GM18909 (cell line): ENCODE results near the gene MTMR4.
"Not testable (repeated sequence)": the region's sequence is repeated elsewhere in the genome, so short reads cannot be mapped to it uniquely, and the experiment has no call there.

ENCODE experiments used
- ATAC-seq: cut with Tn5 transposase; IDR thresholded peaks from one replicate; pipeline ENCODE4 v1.9.1; 2021; ENCODE audit warnings: mild to moderate bottlenecking; ENCODE audit not compliant: unreplicated experiment, poor library complexity

The MTMR4 gene

GRCh38 chr17:58498177-58498828, 16.1 kb downstream of the MTMR4 start:
- no peak for ATAC-seq

GRCh38 chr17:58493506-58493905, 20.9 kb downstream of the MTMR4 start:
- no peak for ATAC-seq

DNA sequence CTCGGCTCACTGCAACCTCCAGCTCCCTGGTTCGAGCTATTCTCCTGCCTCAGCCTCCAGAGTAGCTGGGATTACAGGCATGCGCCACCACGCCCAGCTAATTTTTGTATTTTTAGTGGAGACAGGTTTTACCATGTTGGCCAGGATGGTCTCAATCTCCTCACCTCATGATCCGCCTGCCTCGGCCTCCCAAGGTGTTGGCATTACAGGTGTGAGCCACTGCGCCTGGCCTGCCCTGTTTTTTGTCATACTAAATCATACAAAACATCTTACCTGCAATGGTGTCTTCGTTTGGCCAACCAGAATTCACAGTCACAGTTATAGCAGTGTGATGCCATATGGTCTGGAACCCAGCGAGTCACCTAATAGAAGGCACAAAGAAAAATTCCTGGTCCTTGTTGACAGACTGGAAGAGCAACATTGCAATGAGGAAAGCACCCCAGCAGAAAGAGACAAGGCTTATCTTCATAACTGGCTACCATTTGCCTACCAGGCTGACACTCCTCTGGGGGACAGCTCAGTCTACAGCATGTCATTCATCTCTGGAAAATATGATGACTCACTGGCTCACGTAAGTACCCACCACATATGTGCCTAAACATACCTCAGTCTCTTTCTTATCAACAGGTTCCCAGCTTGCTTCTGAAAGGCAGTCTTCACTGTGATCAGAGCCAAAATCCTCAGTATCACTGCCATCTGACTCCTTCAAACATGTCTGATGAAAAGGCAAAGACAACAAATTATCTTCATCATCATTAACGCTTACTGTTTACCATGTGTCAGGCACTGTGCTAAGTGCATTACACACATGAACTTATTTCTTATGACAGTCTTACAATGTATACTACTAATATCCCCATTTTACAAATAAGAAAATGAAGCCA, 22.0 kb downstream of the MTMR4 start:
- ATAC-seq = no peak

- ATAC-seq = no peak
Observed at GRCh38 chr17:58491510-58492045, 22.9 kb downstream of the MTMR4 start.

DNA sequence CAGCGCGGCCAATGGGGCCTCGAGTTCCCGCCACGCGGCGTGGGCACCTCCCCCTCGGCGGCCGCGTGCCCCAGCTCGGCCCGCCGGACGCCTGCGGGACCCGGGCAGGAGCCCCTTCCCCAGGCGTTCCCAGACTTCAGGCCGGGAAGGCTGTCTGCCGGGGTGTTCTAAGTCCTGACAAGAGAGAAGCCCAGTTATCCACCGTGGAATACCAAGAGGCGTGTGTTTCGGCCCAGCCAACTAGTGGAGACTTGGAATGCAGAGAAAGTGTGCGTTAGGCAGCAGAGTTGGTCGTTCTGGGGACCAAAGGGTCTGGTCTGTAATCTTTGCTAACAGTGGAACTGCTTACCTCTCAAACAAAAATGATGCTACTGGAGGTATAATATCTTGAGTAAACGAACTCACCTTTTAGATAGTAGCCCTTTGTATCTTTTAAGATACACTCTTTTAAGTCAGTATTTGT, 26.0 kb downstream of the MTMR4 start:
- ATAC-seq = no peak

GRCh38 chr17:58487589-58488427, 26.6 kb downstream of the MTMR4 start, which contains the start of gene HSF5:
HSF5 (minus strand) TSS chr17:58488408; CDS start chr17:58488274, 134 bp downstream.
- no peak for ATAC-seq

DNA sequence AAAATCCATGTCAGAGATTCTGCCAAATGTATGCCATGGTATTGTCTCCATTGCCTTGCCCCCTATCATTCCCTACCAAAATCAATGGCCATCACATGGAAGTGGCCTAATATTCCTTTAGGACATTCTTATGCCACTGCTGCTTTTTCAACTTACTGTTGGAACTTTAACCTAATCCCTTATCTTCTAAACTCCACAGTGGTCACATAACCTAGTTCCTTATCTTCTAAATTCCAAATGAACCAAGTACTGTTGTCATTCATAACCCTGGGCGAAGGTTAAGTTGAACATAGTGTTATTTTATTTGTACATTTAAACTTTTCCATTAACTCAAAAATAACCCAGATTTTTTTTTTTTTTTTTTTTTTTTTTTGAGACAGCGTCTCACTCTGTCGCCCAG, 29.8 kb downstream of the MTMR4 start:
- ATAC-seq = no peak

GRCh38 chr17:58481798-58482197, 32.6 kb downstream of the MTMR4 start:
- ATAC-seq = not testable (repeated sequence)

GRCh38 chr17:58480090-58480489, 34.3 kb downstream of the MTMR4 start:
- ATAC-seq = no peak

GRCh38 chr17:58476812-58477211, 37.6 kb downstream of the MTMR4 start:
- no peak for ATAC-seq

DNA sequence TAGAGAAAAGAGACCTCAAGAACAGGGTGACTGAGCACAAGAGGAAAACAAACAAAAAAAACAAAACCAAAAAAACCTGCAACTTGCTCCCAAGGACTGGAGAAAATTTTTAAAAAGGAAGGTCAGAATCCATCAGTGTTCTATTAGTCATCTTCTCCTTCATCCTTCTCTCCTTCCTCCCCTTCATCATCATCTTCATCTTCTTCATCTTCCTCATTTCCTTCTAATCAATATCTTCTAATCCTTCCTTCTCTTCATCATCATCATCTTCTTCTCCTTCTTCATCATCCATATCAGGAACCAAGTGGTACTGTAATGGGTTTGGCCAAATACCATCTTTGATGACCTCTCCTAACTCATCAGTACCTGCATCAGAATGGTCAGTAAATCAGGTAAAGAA, 38.5 kb downstream of the MTMR4 start:
- no peak for ATAC-seq

DNA sequence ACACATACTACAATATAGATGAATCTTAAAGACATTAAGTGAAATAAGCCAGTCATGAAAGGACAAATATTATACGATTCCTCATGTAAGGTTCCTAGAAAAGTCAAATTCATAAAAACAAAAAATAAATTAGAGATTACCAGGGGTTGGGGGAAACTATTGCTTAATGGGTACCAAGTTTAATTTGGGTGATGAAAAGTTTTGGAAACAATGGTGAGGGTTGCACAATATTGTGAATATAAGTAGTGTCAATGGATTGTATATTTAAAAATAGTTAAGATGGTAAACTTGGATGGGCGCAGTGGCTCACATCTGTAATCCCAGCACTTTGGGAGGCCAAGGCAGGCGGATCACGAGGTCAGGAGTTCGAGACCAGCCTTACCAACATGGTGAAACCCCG, 44.1 kb downstream of the MTMR4 start:
- no peak for ATAC-seq

DNA sequence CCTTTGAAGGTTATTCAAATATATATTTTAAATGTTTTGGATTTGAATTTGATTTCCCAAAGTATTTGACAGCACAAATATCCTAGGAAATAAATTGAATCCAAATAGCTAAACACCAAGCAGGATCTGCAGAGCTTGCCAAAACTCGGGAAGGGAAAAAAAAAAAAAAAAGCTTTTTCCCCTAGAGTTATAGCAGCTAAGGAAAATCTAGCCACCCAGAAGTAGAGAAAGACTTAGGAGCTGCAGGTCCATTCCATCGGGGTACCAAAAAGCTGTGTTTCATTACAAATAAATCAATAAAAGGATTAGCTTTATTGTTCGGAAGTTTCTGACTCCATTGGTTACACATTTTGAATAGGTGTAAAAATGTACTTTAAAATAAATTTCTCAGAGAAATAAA, 45.5 kb downstream of the MTMR4 start:
- no peak for ATAC-seq

GRCh38 chr17:58455491-58455890, 58.9 kb downstream of the MTMR4 start:
- no peak for ATAC-seq

- no peak for ATAC-seq
Observed at GRCh38 chr17:58452738-58453137, 61.7 kb downstream of the MTMR4 start.

DNA sequence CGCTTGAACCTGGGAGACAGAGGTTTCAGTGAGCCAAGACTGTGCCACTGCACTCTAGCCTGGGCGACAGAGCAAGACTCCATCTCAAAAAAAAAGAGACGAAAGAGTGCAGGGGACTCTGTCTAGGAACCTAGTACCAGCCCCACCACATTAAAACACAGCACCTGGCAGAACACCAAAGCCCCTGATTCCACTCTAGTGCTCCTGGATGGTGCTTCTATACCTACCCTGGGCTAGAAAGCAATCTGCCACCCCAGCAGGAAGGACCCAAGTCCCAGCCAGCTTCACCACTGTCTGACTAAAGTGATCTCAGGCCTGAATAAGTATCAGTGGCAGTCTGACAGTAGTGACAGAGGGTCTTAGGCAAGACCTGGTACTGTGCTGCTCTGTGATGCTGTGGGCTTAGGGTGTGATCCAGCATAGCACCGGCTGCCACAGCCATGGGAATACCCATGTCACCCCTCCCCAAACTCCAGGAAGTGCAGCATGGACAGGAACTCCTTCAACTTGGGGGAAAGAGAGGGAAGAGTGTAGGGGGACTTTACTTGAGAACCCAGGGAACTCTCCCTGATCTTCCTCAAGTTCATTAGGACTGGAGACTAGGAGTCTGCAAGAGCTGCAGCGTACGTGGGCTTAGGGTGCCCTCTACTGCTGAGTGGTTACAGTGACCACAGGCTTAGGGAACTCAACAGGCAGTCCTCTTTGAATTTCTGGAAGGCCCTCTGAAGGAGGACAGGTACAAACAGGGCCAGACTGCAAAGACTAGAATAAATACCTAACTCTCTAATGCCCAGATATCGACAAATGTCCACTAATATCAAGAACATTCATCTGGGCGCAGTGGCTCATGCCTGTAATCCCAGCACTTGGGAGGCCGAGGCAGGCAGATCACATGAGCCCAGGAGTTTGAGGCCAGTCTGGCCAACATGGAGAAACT, 67.1 kb downstream of the MTMR4 start:
- no peak for ATAC-seq

DNA sequence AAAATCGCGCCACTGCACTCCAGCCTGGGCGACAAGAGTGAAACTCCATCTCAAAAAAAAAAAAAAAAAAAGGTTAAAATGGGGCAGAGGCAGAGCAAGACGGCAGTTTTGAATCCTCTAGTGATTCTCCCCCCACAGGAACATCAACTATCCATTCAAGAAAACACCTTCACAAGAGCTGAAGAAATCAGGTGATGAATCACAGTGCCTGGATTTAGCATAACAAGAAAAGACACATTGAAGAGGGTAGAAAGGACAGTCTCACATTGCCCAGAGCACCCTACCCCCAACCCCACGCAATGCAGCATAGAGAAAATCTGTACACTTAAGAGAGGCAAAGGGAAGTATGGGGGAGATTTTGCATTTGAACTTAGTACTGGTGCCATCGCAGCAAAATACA, 68.4 kb downstream of the MTMR4 start:
- no peak for ATAC-seq
